Stimulated activated effector memory CD8-positive, alpha-beta T cell treated with anti-CD3 and anti-CD28 coated beads, Interleukin-12 subunit alpha, Interleukin-12 subunit beta, amount 100 ng/mL, for 72 hours (primary cell): ENCODE results near the gene RFX5.
"Not testable (repeated sequence)": the region's sequence is repeated elsewhere in the genome, so short reads cannot be mapped to it uniquely, and the experiment has no call there.

Experiments used
- ATAC-seq: fragments of 150-1000 bp; cut with Tn5 transposase; 2 replicates; pipeline ENCODE4 v1.10.0; 2021
- DNase-seq, 2 donors: peaks; one replicate each; pipeline ENCODE4 v3.0.0; 2021 to 2022; ENCODE audit warnings: low spot score in 2 of 2
- H3K27ac Mint-ChIP-seq: one replicate; pipeline ENCODE4 v1.8.0; 2022; ENCODE audit warnings: mild to moderate bottlenecking, mixed read lengths
- H3K36me3 Mint-ChIP-seq: one replicate; pipeline ENCODE4 v1.8.0; 2022; ENCODE audit warnings: mild to moderate bottlenecking, mixed read lengths
- H3K4me1 Mint-ChIP-seq: one replicate; pipeline ENCODE4 v1.8.0; 2022; ENCODE audit warnings: mixed read lengths
- H3K4me3 Mint-ChIP-seq: one replicate; pipeline ENCODE4 v1.8.0; 2022; ENCODE audit warnings: mild to moderate bottlenecking, mixed read lengths
- H3K9me3 Mint-ChIP-seq: one replicate; pipeline ENCODE4 v1.8.0; 2022; ENCODE audit warnings: mixed read lengths

The RFX5 gene

DNA sequence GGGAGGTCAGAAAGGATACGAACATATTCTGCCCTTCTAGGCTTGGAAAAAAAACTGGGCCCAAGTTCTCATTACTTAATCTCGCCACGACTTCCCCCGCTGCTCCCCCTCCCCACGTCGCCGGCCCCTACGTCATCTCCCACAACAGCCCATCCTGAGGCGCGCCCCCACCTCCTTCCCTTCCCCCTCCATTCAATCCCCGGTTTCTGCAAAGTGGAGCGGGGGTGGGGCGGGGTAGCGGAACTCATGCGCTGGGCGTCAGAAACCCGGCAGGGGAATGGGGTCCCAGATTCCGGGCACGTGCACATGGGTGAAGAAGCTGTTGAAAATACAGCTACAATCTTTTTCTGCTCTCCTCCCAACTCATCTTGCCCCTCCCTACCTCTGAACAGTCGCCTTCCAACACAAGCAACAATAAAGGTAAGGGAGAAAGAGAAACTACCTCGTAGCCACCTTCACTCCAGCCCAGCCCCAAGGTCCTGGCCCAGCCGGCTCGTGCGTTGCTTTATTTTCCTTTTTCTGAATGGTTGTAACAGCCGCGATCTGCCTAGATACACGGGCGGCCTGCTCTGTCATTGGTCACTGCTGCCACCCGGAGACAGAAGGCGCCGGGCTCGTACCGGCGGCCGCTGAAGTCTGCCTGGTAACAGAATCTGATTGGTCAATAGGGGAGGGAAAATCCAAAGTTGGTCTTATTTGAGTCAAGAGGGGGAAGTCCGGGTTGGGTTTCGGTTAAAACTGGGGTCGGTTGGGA is at the start of gene RFX5:
TSS of gene RFX5 (minus strand) at position 484 of the 754 bp plus-strand sequence. CDS start 932 bp downstream, outside the sequence.
- H3K4me3 Mint-ChIP-seq, result peak within 1 kb of the TSS; percentile 97
- H3K27ac Mint-ChIP-seq, result peak within 1 kb of the TSS; percentile 100
- H3K9me3 Mint-ChIP-seq, result no peaks in the 10 kb centered on the region
- peak; percentile 82 to 96 for DNase-seq
- peaks cover 50% of the 10 kb centered on the region for H3K4me1 Mint-ChIP-seq
- peak; percentile 98 for ATAC-seq
- H3K36me3 Mint-ChIP-seq, result peaks cover 51% of the 10 kb centered on the region

DNA sequence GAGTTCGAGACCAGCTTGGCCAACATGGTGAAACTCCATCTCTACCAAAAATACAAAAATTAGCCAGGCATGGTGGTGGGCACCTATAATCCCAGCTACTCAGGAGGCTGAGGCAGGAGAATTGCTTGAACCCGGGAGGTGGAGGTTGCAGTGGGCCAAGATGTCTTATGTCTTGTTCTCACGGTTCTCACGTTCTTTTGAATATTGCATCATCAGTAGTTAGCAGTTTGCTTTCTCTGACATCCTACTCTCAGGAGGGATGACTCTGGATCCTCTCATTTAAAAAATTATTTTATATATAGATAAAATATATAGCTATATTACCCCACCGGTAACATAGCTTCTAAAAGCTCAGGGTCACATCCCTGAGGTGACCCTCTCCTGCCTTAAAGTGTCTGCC is 49.2 kb upstream of the RFX5 start:
- Mint-ChIP-seq H3K4me1 (peaks cover 23% of the 10 kb centered on the region), H3K36me3 (peaks cover 23% of the 10 kb centered on the region)
- not testable (repeated sequence) for ATAC-seq, H3K4me3 Mint-ChIP-seq, DNase-seq, H3K27ac Mint-ChIP-seq, H3K9me3 Mint-ChIP-seq

DNA sequence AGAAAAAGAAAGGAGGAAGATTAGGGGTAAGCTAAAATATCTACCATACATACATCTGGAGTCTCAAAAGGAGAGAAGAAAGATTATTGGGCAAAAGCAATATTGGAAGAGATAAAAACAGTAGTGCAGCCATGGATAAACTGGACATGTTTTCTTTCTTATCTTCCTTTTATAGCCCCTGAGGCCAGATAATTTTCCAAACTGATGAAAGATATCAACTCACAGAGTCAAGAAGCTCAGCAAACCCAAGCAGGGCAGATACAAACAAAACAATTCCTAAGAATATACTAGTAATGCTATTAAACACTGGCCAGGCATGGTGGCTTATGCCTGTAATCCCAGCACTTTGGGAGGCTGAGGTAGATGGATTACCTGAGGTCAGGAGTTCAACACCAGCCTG is 46.5 kb upstream of the RFX5 start:
- Mint-ChIP-seq H3K27ac (no peak overlapping the region), H3K9me3 (no peaks in the 10 kb centered on the region), H3K36me3 (no peaks in the 10 kb centered on the region), H3K4me3 (no peak overlapping the region), H3K4me1 (no peaks in the 10 kb centered on the region)
- ATAC-seq (no peak), DNase-seq (no peak)

DNA sequence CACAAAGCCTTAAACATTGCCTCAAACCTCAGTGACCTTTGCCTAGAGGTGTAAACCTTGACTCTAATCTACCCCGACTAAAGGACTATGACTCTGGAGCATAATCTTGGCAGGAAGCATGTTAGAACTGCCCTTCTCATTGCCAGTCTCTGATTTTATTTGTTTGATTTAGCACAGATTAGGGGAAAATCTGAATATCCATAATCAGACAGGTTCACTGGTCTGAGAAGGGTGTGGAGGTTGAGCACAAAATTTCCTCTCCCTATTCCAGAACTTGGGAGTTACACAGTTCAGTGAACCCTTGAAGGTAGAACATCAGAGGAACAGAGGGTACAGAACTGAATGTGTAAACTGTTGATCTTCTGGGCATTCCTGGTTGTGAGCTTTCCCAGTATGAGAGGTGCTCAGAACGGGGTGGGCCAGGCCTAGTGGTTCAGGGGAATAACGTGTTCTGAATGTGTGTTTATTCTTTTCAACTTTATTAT is 44.1 kb upstream of the RFX5 start:
- Mint-ChIP-seq H3K4me1 (no peaks in the 10 kb centered on the region), H3K27ac (no peak overlapping the region), H3K9me3 (no peaks in the 10 kb centered on the region), H3K4me3 (no peak overlapping the region), H3K36me3 (no peaks in the 10 kb centered on the region)
- DNase-seq (no peak), ATAC-seq (no peak)

DNA sequence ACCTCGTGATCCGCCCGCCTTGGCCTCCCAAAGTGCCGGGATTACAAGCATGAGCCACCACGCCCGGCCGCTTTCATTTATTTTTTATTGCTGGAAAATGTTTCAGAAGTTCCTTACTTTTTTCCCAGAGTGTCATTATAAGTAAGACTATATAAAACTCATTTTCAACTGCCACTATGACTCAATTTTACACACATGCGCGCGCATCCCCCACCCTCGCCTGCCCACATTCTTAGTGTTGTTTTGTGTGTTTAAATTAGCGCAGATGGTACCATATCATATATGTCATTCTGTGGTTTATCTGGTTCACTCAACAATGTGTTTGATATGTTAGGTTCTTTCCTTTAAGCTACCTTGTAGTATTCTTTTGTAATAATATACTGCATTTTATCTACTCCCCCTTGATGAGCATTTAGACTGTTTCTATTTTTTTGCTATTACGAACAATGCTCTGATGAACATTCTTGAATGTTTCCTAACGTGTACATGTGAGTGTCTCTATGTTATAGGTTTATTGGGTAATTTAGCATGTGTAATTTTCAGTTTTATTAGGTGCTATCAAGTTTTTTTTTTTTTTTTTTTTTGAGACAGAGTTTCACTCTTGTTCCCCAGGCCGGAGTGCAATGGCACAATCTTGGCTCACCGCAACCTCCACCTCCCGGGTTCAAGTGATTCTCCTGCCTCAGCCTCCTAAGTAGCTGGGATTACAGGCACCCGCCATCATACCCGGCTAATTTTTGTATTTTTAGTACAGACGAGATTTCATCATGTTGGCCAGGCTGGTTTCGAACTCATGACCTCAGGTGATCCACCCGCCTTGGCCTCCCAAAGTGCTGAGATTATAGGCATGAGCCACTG is 43.4 kb upstream of the RFX5 start:
- not testable (repeated sequence) for H3K9me3 Mint-ChIP-seq, H3K4me3 Mint-ChIP-seq, H3K4me1 Mint-ChIP-seq, H3K27ac Mint-ChIP-seq, H3K36me3 Mint-ChIP-seq, DNase-seq, ATAC-seq

DNA sequence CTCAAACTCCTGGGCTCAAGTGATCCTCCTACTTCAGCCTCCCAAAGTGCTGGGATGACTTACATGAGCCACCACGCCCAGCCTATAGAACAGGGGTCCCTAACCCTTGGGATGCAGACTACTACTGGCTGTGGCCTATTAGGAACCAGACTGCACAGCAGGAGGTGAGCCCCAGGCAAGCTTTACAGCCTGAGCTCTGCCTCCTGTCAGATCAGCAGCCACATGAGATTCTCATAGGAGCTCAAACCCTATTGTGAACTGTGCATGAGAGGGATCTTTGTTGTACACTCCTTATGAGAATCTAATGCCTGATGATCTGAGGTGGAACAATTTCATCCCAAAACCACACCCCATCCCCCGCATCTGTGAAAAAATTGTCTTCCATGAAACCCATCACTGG is 39.0 kb upstream of the RFX5 start:
- Mint-ChIP-seq H3K9me3 (no peaks in the 10 kb centered on the region), H3K4me1 (no peaks in the 10 kb centered on the region), H3K36me3 (no peaks in the 10 kb centered on the region), H3K27ac (no peak overlapping the region), H3K4me3 (no peak overlapping the region)
- ATAC-seq (no peak), DNase-seq (no peak)

DNA sequence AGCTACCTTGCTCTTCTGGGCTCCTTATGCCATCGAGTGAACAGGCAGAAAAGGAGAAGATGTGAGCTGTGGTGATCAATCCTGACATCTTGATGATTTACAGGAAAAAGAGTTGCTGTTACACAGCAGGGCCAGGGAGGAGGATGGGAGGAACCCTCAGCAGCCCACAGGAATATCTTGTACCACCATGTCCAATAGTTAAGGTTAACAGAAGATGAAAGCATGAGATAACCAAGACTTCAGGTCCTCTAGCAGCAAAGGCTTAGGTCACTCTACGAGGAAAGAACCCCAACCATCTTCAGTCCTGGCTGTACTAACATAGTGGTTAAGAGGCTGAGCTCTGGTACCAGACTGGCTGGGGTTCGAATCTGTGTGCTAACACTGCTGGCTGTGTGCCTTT is 37.5 kb upstream of the RFX5 start:
- no peaks in the 10 kb centered on the region for H3K9me3 Mint-ChIP-seq
- no peak overlapping the region for H3K4me3 Mint-ChIP-seq
- no peak overlapping the region for H3K27ac Mint-ChIP-seq
- no peaks in the 10 kb centered on the region for H3K36me3 Mint-ChIP-seq
- DNase-seq (no peak), ATAC-seq (no peak)
- no peaks in the 10 kb centered on the region for H3K4me1 Mint-ChIP-seq

DNA sequence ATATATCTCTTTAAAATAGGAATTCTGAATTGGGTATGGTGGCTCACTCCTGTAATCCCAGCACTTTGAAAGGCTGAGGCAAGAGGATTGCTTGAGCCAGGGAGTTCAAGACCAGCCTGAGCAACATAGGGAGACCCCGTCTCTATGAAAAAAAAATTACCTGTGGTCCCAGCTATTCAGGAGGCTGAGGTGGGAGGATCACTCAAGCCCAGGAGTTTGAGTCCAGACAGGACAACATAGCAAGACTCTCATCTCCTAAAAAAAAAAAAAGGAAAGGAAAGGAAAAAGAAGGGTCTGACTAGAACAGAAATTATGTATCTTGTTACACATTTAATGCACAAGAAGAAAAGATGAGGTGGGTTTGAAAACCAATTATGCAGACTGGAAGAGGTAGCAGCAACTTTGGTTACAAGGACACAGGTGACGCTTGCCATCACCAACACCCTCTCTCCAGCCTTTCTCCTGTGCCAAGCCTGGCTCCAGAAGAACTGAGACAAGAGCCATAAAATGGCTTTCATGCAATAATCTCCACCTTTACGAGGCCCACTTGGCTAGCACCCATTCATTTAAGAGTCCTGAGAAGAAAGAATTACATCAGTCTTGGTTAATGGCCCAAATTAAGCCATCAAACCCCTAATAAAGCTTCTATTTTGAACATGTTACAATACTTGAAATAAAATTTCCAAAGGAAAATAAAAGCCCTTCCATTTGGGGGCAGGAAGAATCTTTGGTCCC is 30.3 kb upstream of the RFX5 start:
- H3K4me1 Mint-ChIP-seq, result no peaks in the 10 kb centered on the region
- no peaks in the 10 kb centered on the region for H3K9me3 Mint-ChIP-seq
- no peaks in the 10 kb centered on the region for H3K36me3 Mint-ChIP-seq
- no peak overlapping the region for H3K27ac Mint-ChIP-seq
- no peak for DNase-seq
- no peak for ATAC-seq
- no peak overlapping the region for H3K4me3 Mint-ChIP-seq

DNA sequence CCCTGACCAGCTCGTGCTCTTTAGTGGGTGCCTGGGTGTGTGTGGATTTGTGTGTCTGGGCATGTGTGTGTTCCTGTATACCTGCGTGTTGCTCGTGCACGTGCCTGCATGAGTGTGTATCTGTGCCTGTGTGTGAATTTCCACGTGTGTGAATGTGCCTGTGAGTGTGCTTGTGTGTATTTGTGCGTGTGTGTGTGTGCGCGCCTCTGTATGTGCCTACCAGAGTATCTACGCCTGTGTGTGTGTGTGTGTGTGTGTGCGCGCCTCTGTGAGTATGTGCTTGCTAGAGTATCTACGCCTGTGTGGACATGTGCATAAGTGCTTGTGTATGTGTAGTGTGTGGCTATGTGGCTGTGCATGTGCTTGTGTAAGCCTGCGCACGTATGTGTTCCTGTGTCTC is 26.1 kb upstream of the RFX5 start:
- ATAC-seq (no peak), DNase-seq (no peak)
- Mint-ChIP-seq H3K9me3 (no peaks in the 10 kb centered on the region), H3K36me3 (no peaks in the 10 kb centered on the region), H3K4me3 (no peak overlapping the region), H3K27ac (no peak overlapping the region), H3K4me1 (no peaks in the 10 kb centered on the region)

DNA sequence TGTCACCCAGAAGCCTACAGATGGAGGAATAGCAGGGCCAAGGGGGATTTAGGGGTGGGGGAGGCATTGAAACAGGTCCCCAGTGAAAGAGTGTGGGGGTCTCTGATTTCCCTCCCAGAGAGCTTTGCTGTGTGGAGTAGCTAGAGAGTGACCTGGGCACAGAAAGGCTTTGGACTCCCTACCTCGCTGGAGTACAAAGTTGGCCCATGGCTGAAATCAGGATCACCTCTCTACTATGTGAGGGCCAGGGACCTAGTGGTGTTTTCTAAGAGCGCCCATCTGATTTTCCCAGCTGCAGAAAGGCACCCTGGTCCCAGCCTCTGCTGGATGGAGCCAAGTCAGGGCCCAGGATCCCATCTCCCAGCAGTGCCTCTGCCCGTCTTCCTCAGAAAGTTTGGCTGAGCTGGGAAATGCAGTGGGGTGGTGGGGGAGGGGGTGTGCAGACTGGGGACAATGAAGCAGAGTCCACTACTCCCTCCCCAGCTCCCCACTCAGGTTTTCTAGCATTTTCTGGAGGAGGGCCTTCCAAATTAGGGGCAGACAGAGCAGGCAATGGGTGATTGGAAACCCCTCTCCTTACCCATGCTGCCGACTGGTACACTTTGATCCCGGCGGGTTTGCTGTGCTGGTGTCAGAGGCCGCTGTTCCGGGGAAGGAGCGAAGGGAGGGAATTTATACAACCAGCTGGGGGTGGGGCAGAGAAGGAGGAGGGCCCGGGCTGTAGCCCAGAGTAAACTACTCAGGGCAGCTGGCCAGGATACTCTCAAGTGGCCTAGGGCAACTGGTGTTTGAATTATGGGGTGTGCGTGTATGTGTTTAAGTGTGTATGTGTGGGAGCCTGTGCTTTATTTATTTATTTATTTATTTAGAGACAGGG is 25.2 kb upstream of the RFX5 start, which contains the start of gene SELENBP1:
TSS of gene SELENBP1 (minus strand) at position 648 of the 877 bp plus-strand sequence. CDS start at position 584, 64 bp downstream.
- no peak for DNase-seq
- H3K27ac Mint-ChIP-seq, result no peak within 1 kb of the TSS

DNA sequence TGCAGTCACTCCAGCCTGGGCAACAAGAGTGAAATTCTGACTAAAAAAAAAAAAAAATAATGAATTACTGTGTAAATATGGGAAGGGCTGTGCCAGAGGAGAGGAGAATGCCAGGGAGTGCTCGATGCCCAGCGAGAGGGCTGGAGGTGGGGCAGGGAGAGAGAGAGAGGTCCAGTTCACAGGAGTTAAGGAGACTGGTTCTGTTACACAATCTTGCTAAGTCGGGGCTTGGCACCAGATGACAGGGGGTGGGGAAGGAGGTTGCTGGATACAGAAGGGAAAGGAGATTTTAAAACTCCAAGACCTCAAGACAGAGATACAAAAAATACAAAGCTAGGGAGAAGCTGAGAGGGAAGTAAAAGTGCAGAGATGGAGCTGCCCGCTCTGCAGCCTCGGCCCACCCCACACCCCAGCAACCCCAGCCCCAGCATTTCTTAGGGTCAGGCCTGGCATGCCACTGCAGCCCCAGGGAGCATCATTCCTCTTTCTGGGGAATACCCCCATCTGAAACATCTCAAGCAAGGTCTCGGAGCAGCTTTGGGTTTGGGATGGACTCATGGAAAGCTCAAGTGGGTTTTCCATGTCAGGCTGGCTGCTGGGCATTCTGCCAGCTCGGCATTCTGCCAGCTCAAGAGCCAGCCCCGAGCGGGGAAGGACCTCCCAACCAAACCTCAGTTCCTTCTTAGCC is 24.5 kb upstream of the RFX5 start:
- Mint-ChIP-seq H3K9me3 (no peaks in the 10 kb centered on the region), H3K4me1 (no peaks in the 10 kb centered on the region), H3K36me3 (no peaks in the 10 kb centered on the region), H3K27ac (no peak overlapping the region), H3K4me3 (no peak overlapping the region)
- DNase-seq (no peak), ATAC-seq (no peak)

More for the DNA sequence above, 25.2 kb upstream of the RFX5 start, which contains the start of gene SELENBP1:
- H3K4me3 Mint-ChIP-seq, result no peak within 1 kb of the TSS
- no peaks in the 10 kb centered on the region for H3K36me3 Mint-ChIP-seq
- no peaks in the 10 kb centered on the region for H3K9me3 Mint-ChIP-seq
- no peaks in the 10 kb centered on the region for H3K4me1 Mint-ChIP-seq
- no peak for ATAC-seq

DNA sequence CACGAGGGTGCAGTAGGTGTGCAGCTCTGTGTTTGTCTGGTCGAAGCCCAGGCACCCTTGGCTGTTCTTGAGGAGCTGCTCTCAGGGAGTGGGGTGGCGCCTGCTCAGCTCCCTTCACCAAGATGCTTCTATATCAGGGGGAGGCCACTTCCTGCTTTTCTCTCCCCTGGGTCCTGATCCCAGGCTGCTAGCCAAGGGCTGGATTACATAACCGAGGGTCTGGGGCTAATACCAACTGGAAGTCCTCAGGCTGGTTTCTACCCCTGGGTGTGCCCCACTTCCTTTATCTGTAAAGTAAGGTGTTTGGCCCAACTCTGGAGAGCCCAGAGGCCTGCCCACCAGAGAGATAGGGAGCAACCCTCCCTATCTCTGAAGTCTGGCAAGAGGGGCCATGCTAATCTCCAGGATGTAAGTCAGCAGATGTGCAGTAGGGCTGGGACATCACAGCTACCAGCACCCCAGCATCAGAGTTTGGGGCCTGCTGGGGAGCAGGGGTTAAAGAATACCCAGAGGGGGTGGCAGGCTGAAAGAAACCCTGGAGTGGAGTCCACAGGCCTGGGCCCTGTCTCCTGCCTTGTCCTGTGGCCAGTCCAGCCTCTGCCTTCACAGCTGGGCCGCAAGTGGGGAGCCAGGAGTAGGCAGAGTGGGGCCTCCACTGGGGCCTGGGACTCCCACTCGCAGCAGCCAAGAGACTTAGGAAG is 23.3 kb upstream of the RFX5 start:
- H3K36me3 Mint-ChIP-seq, result no peaks in the 10 kb centered on the region
- ATAC-seq (no peak), DNase-seq (no peak)
- no peaks in the 10 kb centered on the region for H3K4me1 Mint-ChIP-seq
- no peak overlapping the region for H3K4me3 Mint-ChIP-seq
- no peaks in the 10 kb centered on the region for H3K9me3 Mint-ChIP-seq
- peak overlapping the region; percentile 23 for H3K27ac Mint-ChIP-seq

DNA sequence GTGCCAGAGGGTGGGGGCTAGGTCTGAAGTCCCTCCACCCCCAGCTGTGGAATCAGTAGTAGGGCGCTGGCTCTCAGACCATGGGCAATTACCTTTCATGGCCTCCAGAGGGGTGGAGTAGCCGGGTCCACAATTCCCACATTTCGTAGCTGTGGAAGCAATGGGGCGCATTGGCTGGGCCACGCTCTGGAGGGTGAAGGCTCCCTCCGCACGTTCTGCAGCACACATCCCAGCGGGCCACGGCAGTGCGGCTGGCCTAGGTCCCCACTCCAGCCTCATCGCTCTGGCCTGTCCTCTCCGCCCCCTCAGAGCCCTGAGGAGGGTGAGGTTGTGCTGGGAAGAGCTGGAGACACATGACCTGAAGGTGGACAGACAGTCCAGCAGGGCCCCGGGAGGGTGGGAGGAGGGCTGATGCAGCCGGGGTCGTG is 22.6 kb upstream of the RFX5 start:
- no peak overlapping the region for H3K27ac Mint-ChIP-seq
- H3K4me3 Mint-ChIP-seq, result no peak overlapping the region
- no peaks in the 10 kb centered on the region for H3K36me3 Mint-ChIP-seq
- ATAC-seq, result no peak
- no peak for DNase-seq
- no peaks in the 10 kb centered on the region for H3K4me1 Mint-ChIP-seq
- H3K9me3 Mint-ChIP-seq, result no peaks in the 10 kb centered on the region

DNA sequence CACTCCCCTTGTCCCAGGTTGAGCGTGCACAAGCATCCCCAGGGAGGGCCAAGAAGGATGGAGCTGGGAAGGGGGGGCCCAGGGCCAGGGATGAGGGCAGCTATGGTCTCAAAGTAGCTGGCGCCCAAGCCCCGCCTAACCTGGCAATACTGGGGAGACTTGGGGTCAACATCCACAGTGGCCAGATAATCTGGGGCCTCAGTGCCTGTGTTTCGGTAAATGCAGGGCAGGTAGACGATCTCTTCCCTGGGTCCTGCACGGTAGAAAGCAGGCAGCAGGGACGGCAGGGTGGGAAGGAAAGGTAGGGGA is 22.2 kb upstream of the RFX5 start:
- no peaks in the 10 kb centered on the region for H3K36me3 Mint-ChIP-seq
- no peaks in the 10 kb centered on the region for H3K4me1 Mint-ChIP-seq
- H3K9me3 Mint-ChIP-seq, result no peaks in the 10 kb centered on the region
- H3K4me3 Mint-ChIP-seq, result no peak overlapping the region
- no peak for DNase-seq
- no peak overlapping the region for H3K27ac Mint-ChIP-seq
- ATAC-seq, result no peak
